Hepatocyte (in vitro differentiated cells): ENCODE measurements around the gene GSPT2. TPM values are rescaled to one million over a fixed set of nuclear protein-coding genes. Genes with fewer than 3 reads are reported as not detected.

Source experiments
- DNase-seq: peaks from one replicate; pipeline ENCODE4 v3.0.0-alpha.2; 2016; ENCODE audit warnings: low spot score
- H2AFZ ChIP-seq: fragments of 200-600 bp; sonication (generic); 2 replicates; pipeline ENCODE4 v1.6.0; 2016; ENCODE audit warnings: antibody characterized with exemption, mild to moderate bottlenecking
- H3K27ac ChIP-seq: fragments of 200-600 bp; sonication (generic); 2 replicates; pipeline ENCODE4 v1.5.1; 2016; ENCODE audit warnings: mild to moderate bottlenecking
- H3K27me3 ChIP-seq: fragments of 200-600 bp; sonication (generic); 2 replicates; pipeline ENCODE4 v1.6.1; 2016
- H3K36me3 ChIP-seq: fragments of 200-600 bp; sonication (generic); replicated peaks from 2 replicates; pipeline ENCODE4 v1.5.1; 2016; ENCODE audit warnings: low read depth; ENCODE audit not compliant: insufficient read depth
- H3K4me1 ChIP-seq: fragments of 200-600 bp; sonication (generic); 2 replicates; pipeline ENCODE4 v1.5.1; 2016; ENCODE audit warnings: mild to moderate bottlenecking, moderate library complexity; ENCODE audit not compliant: insufficient read depth
- H3K4me2 ChIP-seq: fragments of 200-600 bp; sonication (generic); 2 replicates; pipeline ENCODE4 v1.6.0; 2016
- H3K4me3 ChIP-seq: fragments of 200-600 bp; sonication (generic); 2 replicates; pipeline ENCODE4 v1.5.1; 2016; ENCODE audit warnings: mild to moderate bottlenecking
- H3K79me2 ChIP-seq: fragments of 200-600 bp; sonication (generic); 2 replicates; pipeline ENCODE4 v1.6.0; 2017; ENCODE audit warnings: mild to moderate bottlenecking
- H3K9me2 ChIP-seq: fragments of 200-600 bp; sonication (generic); replicated peaks from 2 replicates; pipeline ENCODE4 v1.6.0; 2017; ENCODE audit warnings: mild to moderate bottlenecking; ENCODE audit not compliant: insufficient read depth
- H3K9me3 ChIP-seq: fragments of 200-600 bp; sonication (generic); 2 replicates; pipeline ENCODE4 v1.5.1; 2016; ENCODE audit warnings: low read depth, mild to moderate bottlenecking
- H4K20me1 ChIP-seq: fragments of 200-600 bp; sonication (generic); 2 replicates; pipeline ENCODE4 v1.6.0; 2016; ENCODE audit warnings: mild to moderate bottlenecking; ENCODE audit not compliant: insufficient read depth, poor library complexity, severe bottlenecking
- EZH2 ChIP-seq: fragments of 200-600 bp; sonication (generic); IDR thresholded peaks from 2 replicates; pipeline ENCODE4 v1.6.1; 2016; ENCODE audit warnings: antibody characterized with exemption, mild to moderate bottlenecking, borderline replicate concordance
- EZH2phosphoT487 ChIP-seq: fragments of 200-600 bp; sonication (generic); IDR thresholded peaks from one replicate; pipeline ENCODE4 v1.6.1; 2018; ENCODE audit warnings: antibody characterized with exemption, mild to moderate bottlenecking, low read depth, moderate library complexity; ENCODE audit not compliant: unreplicated experiment, severe bottlenecking
- WGBS: methylation state at CpG from one replicate; pipeline ENCODE4 v1.1.6; 2016; ENCODE audit warnings: low lambda C conversion rate; ENCODE audit errors: missing lambda C conversion rate; 5-methylcytosine and 5-hydroxymethylcytosine counted together
- polyA plus RNA-seq: library from polyadenylated mRNA; unstranded; fragments of >200 nt; fragmentation: Nextera tagmentation; extraction: Ambion mirVana; gene quantifications from 2 replicates; pipeline ENCODE4 v1.2.1, GENCODE V29; 2016
- total RNA-seq: library from RNA; depleted of rRNA; stranded (reverse); fragments of >200 nt; gene quantifications from 2 replicates; pipeline ENCODE4 v1.2.3, GENCODE V29; 2014
- TF ChIP-seq, protein P1 (sequence below): fragments of 200-600 bp; sonication (generic); IDR thresholded peaks from 2 replicates; pipeline ENCODE4 v1.5.1; 2016; ENCODE audit warnings: antibody characterized with exemption, mild to moderate bottlenecking; ENCODE audit not compliant: poor library complexity

Gene GSPT2
- total and polyA plus RNA-seq, 2 experiments from 2014 or later = 15.8 to 16.1 TPM

DNA sequence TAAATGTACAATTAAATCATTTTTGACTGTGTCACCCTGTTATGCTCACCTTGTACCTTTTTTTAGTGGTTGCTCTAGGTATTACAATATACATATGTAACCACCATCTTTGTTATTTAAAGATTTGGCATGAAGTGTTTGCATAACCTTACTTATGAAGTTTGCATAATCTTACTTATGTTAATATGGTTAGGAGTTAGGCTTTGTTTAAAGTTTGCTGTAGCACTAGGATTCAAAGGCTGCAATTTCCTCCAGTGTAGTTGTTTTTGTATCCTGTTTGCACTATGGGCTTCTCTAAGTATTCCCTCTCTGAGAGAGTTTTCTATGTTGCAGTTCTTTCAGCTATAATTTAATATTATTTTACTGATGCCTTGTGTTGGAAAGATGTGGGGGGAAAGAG lies 15.0 kb upstream of the GSPT2 start:
- Histone ChIP-seq H3K4me2 (no peak overlapping the region), H4K20me1 (no peaks in the 10 kb centered on the region), H3K4me3 (no peak overlapping the region), H3K79me2 (no peaks in the 10 kb centered on the region), H3K9me3 (no peaks in the 10 kb centered on the region), H3K27me3 (no peaks in the 10 kb centered on the region), H2AFZ (no peak overlapping the region), H3K4me1 (no peaks in the 10 kb centered on the region), H3K9me2 (no peaks in the 10 kb centered on the region), H3K36me3 (no peaks in the 10 kb centered on the region), H3K27ac (no peak overlapping the region)
- TF ChIP-seq EZH2 = no peak
- TF ChIP-seq EZH2phosphoT487 = no peak
- TF ChIP-seq, protein P1, sequence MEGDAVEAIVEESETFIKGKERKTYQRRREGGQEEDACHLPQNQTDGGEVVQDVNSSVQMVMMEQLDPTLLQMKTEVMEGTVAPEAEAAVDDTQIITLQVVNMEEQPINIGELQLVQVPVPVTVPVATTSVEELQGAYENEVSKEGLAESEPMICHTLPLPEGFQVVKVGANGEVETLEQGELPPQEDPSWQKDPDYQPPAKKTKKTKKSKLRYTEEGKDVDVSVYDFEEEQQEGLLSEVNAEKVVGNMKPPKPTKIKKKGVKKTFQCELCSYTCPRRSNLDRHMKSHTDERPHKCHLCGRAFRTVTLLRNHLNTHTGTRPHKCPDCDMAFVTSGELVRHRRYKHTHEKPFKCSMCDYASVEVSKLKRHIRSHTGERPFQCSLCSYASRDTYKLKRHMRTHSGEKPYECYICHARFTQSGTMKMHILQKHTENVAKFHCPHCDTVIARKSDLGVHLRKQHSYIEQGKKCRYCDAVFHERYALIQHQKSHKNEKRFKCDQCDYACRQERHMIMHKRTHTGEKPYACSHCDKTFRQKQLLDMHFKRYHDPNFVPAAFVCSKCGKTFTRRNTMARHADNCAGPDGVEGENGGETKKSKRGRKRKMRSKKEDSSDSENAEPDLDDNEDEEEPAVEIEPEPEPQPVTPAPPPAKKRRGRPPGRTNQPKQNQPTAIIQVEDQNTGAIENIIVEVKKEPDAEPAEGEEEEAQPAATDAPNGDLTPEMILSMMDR = no peak
- no peak for DNase-seq

DNA sequence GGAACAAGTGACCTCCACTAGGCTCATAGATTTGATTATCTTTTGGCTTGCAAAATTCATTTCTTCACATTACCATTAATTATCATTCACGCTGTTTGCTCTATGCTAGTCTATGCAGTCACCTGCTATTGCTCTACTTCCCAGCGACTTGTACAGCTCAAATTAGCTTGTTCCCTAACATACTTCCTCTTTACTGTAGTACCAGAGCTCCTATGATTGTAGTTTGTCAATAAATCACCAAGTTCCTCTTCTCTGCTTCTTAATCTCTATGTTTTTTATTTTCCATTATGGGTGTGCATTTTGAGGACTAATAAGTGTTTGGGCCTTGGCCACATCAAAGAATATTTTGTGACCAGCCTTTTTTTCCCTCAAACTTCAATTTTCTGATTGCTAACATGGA lies 6.2 kb upstream of the GSPT2 start:
- Histone ChIP-seq H3K27me3 (peaks cover 5% of the 10 kb centered on the region), H3K79me2 (no peaks in the 10 kb centered on the region), H3K9me2 (no peaks in the 10 kb centered on the region), H3K9me3 (no peaks in the 10 kb centered on the region), H3K4me1 (no peaks in the 10 kb centered on the region), H2AFZ (no peak overlapping the region), H3K4me2 (no peak overlapping the region), H4K20me1 (no peaks in the 10 kb centered on the region), H3K27ac (no peak overlapping the region), H3K36me3 (no peaks in the 10 kb centered on the region), H3K4me3 (no peak overlapping the region)
- WGBS = 69% methylated on average over 2 of the region's 2 CpGs
- no peak for DNase-seq
- no peak for TF ChIP-seq EZH2phosphoT487

DNA sequence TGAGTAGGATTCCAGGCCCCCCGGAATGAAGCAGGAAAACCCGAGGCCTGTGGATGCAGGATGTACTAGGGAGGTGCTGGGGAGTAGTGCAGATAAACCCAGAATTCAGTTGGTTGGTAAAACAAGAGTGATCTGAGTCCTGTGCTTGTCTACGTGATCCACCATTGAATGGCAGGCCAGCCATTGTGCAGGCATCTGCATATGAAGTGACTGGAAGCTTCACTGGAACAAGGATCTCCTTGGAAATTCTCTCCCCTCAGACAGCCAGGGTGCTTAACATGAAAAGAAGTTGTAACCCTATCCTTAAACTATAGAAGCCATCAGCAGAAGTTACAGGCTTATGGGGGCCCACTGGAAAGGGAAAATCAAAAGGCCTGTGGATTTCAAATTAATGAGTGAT lies 656 bp upstream of the GSPT2 start:
- WGBS = 69% methylated on average over 3 of the region's 3 CpGs
- Histone ChIP-seq H3K27me3 (peaks cover 5% of the 10 kb centered on the region), H3K9me2 (no peaks in the 10 kb centered on the region), H4K20me1 (no peaks in the 10 kb centered on the region), H3K79me2 (peaks cover 26% of the 10 kb centered on the region), H3K36me3 (no peaks in the 10 kb centered on the region), H3K9me3 (no peaks in the 10 kb centered on the region), H3K27ac (peak overlapping the region; percentile 71), H2AFZ (peak overlapping the region; percentile 55), H3K4me2 (peak overlapping the region; percentile 75), H3K4me3 (no peak overlapping the region), H3K4me1 (no peaks in the 10 kb centered on the region)
- DNase-seq = no peak
- TF ChIP-seq EZH2 (no peak), EZH2phosphoT487 (no peak)
- TF ChIP-seq, protein P1 = no peak

DNA sequence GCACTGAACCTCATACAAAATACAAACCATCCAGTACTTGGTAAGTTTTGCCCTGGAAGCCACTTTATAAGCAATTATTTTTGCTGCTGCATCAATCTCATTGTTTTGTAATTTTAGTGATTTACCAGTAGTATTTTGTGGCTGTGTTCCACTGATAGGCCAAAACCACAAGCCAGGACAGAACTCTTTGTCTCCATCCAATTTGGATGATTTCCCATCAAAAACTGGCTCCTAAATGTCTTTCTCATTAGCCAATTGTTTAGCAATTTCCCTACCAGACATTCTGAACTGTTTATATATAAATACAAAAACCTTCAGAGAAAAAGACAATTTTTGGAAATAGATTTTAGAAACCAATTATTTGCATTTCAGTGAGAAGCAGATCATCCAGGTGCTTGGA lies 4.4 kb downstream of the GSPT2 start:
- Histone ChIP-seq H4K20me1 (no peaks in the 10 kb centered on the region), H3K79me2 (peaks cover 20% of the 10 kb centered on the region), H3K9me2 (no peaks in the 10 kb centered on the region), H3K27ac (no peak overlapping the region), H3K27me3 (no peaks in the 10 kb centered on the region), H2AFZ (no peak overlapping the region), H3K4me1 (no peaks in the 10 kb centered on the region), H3K9me3 (no peaks in the 10 kb centered on the region), H3K4me2 (no peak overlapping the region), H3K4me3 (no peak overlapping the region), H3K36me3 (no peaks in the 10 kb centered on the region)
- DNase-seq = no peak
- TF ChIP-seq EZH2phosphoT487 (no peak), EZH2 (no peak)
- TF ChIP-seq, protein P1 = no peak
